Activated gamma-delta T cell treated with Interleukin-2 at 50 U/mL for 16 hours (primary cell): ENCODE data around the gene LRP1.
A peak's percentile ranks its signal among the peaks of the same experiment; 100 is the strongest.

Experiments
- DNase-seq: peaks from one replicate; pipeline ENCODE4 v3.0.0-alpha.2; 2020

The LRP1 gene

GRCh38 chr12:57157588-57158173 lies 29.4 kb downstream of the LRP1 start:
- no peak for DNase-seq

- no peak for DNase-seq
Observed at GRCh38 chr12:57158186-57158585, 29.9 kb downstream of the LRP1 start.

DNA sequence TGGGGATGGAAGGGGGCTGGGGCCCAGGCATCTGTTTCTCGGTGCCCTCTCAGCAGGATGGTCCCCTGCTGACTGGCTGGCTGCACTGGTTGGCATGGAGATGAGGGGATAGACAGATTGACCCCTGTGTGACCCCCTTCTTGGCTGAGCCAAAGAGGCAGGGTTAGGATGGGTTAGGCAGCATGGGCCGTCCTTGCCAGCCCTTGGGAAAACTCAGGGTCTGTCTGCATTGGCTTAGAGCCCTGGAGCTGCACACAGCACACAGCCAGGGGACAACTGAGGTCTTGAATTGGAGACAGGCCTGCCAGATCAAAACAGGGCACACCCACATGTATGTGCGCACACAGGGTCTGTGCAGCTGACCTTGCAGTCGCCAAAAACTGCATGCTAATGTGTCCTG lies 30.4 kb downstream of the LRP1 start:
- DNase-seq, result no peak

GRCh38 chr12:57159311-57159710 lies 31.0 kb downstream of the LRP1 start:
- DNase-seq, result no peak

GRCh38 chr12:57160040-57160439 lies 31.8 kb downstream of the LRP1 start:
- DNase-seq, result no peak

GRCh38 chr12:57160741-57161140 lies 32.5 kb downstream of the LRP1 start:
- no peak for DNase-seq

DNA sequence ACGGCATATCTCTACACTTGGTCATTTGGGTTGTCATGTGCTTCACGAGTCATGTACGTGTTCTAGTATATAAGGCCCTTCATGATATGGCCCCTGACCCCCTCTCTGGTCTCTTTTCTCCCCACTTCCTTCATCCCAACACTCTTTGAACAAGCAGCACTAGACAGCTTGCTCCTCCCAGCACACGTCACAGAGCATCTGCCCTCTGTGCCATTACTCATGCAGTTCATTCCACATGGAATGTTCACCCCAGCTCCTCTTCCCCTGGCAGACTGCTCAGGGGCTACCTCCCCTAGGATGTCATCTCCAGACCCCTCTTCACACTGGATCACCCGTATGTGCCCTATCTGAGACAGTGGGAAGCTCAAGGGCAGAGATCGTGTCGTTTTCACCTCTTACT lies 33.2 kb downstream of the LRP1 start:
- no peak for DNase-seq

- DNase-seq, result no peak
Observed at GRCh38 chr12:57162553-57163125, 34.4 kb downstream of the LRP1 start.

DNA sequence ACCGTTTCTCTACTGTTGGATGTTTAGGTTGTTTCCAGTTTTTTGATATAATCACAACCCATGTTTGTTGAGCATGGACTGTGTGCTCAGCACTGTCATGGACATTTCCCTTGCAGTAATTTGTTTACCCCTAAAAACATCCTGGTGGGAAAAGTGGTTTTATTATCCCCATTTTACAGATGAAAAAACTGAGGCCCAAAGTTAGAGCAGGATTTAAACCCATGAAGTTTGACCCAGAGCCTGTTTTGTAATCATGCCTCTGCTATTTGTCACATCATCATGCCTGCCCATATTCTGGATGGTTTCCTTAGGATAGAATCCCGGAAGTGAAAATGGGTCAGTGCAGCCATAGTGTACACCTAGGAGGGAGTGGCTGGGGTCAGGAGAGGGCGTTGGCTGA lies 36.2 kb downstream of the LRP1 start:
- no peak for DNase-seq

GRCh38 chr12:57164966-57165625 lies 36.8 kb downstream of the LRP1 start:
- DNase-seq, result no peak

- DNase-seq, result no peak
Observed at GRCh38 chr12:57165741-57166140, 37.5 kb downstream of the LRP1 start.

- DNase-seq, result no peak
Observed at GRCh38 chr12:57166971-57167371, 38.7 kb downstream of the LRP1 start.

DNA sequence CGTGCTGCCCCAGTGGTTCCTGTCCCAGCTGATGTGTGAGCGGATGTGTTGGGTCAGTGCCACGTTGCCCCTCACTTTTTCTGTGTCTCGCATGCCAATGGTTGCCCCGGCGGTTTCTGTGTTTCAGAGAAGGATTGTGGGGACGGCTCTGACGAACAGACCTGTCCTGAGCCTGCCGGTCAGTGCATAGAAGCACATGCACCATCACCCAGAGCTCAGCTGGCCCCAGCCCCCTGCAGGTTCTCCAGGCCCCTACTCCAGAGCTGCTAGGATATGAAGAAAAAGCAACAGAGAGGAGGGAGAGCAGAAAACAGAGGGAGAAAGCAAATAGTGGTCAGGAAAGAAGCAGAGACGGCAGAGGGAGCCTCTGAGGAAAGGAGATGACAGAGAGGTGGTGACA lies 39.8 kb downstream of the LRP1 start:
- DNase-seq, result no peak

DNA sequence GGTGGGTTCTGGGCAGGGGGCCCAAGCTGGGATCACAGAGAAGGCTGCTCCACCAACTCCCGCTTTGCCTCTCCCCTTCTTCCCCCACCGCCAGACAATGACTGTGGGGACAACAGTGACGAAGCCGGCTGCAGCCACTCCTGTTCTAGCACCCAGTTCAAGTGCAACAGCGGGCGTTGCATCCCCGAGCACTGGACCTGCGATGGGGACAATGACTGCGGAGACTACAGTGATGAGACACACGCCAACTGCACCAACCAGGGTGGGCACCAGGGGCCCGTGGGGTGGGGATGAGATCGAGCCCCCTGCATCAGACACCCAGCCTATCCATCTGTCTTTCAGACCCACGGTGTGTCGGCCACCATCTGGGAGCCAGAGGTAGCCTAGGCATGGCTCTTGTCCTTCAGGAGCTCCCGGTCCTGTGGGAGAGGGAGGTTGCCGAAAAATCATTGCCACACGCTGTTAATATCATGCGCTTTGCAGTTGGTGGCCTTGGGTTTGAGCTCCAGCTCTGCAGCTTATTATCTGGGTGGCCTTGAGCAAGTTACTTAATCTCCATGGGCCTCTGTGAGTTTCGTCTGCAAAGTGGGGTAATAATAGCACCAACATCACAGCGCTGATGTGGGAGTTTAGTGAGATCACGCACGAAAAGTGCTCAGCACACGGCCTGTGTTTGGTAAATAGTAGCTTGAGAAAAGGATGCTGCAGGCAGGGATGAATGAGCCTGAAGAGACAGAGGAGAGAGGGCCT lies 40.9 kb downstream of the LRP1 start:
- DNase-seq, result no peak

- DNase-seq, result no peak
Observed at GRCh38 chr12:57169969-57170368, 41.7 kb downstream of the LRP1 start.

DNA sequence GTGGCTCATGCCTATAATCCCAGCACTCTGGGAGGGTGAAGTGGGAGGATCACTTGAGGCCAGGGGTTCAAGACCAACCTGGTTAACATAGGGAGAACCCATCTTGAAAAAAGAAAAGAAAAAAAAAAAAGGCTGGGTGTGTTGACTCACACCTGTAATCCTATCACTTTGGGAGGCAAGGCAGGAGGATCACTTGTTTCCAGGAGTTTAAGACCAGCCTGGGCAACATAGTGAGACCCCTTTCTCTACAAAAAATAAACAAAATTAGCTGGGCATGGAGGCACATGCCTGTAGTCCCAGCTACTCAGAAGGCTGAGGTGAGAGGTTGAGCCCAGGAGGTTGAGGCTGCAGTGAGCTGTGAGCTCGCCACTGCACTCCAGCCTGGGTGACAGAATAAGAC lies 42.1 kb downstream of the LRP1 start:
- DNase-seq, result no peak

GRCh38 chr12:57170927-57171326 lies 42.6 kb downstream of the LRP1 start:
- no peak for DNase-seq

GRCh38 chr12:57171668-57172067 lies 43.4 kb downstream of the LRP1 start:
- no peak for DNase-seq

DNA sequence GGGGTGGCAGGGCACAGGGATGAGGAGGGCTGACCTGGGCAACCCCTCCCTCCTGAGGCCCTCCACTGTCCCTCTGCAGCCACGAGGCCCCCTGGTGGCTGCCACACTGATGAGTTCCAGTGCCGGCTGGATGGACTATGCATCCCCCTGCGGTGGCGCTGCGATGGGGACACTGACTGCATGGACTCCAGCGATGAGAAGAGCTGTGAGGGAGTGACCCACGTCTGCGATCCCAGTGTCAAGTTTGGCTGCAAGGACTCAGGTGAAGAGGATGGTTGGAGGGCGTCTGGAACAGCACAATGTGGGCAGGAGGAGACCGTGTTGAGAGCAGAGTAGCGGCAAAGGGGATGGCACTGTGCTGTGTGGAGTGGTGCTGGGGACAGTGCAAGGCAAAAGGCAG lies 44.8 kb downstream of the LRP1 start:
- no peak for DNase-seq

DNA sequence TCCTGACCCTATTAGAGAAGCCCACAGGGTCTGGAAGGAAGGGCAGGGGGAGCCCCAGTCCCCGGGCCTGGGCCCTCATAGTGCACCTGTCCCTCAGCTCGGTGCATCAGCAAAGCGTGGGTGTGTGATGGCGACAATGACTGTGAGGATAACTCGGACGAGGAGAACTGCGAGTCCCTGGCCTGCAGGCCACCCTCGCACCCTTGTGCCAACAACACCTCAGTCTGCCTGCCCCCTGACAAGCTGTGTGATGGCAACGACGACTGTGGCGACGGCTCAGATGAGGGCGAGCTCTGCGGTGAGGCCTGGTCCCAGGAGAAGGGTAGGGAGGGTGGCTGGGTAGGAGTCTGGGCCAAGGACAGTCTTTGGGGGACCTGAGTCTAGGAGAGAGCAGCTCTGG lies 45.4 kb downstream of the LRP1 start:
- no peak for DNase-seq

DNA sequence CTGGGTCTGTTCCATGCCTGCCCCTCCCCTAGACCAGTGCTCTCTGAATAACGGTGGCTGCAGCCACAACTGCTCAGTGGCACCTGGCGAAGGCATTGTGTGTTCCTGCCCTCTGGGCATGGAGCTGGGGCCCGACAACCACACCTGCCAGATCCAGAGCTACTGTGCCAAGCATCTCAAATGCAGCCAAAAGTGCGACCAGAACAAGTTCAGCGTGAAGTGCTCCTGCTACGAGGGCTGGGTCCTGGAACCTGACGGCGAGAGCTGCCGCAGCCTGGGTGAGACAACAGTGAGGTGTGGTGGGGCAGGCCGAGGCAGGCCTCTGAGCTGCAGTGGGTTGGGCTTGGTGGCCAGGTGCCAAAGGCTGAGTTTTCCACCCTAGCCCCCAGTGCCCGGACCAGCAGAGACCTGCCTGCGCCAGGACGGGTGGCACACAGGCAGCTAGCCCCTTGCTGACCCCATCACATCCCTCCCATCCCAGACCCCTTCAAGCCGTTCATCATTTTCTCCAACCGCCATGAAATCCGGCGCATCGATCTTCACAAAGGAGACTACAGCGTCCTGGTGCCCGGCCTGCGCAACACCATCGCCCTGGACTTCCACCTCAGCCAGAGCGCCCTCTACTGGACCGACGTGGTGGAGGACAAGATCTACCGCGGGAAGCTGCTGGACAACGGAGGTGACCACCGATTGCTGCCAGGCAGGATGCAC lies 47.3 kb downstream of the LRP1 start:
- peak; percentile 24 for DNase-seq

DNA sequence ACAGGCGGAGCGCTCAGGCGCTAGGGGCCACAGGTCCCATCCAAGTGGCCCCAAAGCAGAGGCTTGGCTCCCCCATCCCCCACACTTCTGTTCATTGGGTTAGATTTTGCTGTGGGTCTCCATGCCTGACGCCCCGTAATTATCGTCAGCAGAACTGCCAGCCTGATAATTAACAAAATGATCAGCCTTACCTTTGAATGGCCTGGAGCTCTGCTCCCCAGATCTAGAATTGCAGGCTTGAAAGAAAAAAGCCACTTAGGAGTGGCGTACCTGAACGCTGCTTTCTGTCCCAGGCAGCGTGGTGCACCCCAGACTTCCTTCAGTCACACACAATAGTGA lies 47.8 kb downstream of the LRP1 start:
- no peak for DNase-seq

- no peak for DNase-seq
Observed at GRCh38 chr12:57176846-57177245, 48.6 kb downstream of the LRP1 start.

- DNase-seq, result no peak
Observed at GRCh38 chr12:57177354-57177753, 49.1 kb downstream of the LRP1 start.
